Epithelial cell of proximal tubule (primary cell): ENCODE results near the gene CRB1. TPM values are rescaled to one million over a fixed set of nuclear protein-coding genes. Genes with fewer than 3 reads are reported as not detected.

ENCODE experiments used
- DNase-seq: peaks from one replicate; pipeline ENCODE4 v3.0.0-alpha.2; 2011; ENCODE audit warnings: low read depth
- H3K4me3 ChIP-seq: 2 replicates; pipeline ENCODE4 v1.5.1; 2011; ENCODE audit warnings: low read depth, mild to moderate bottlenecking, low read length
- total RNA-seq: library from RNA; depleted of rRNA; stranded (reverse); fragments of >200 nt; gene quantifications from 2 replicates; pipeline ENCODE4 v1.2.3, GENCODE V29; 2015
- TF ChIP-seq, protein P1 (sequence below): conservative IDR thresholded peaks from 2 replicates; pipeline ENCODE4 v1.5.1; 2012; ENCODE audit warnings: low read depth, mild to moderate bottlenecking, low read length

CRB1 gene
- total RNA-seq, 1 donor from 2014 or later = 0.06 TPM

DNA sequence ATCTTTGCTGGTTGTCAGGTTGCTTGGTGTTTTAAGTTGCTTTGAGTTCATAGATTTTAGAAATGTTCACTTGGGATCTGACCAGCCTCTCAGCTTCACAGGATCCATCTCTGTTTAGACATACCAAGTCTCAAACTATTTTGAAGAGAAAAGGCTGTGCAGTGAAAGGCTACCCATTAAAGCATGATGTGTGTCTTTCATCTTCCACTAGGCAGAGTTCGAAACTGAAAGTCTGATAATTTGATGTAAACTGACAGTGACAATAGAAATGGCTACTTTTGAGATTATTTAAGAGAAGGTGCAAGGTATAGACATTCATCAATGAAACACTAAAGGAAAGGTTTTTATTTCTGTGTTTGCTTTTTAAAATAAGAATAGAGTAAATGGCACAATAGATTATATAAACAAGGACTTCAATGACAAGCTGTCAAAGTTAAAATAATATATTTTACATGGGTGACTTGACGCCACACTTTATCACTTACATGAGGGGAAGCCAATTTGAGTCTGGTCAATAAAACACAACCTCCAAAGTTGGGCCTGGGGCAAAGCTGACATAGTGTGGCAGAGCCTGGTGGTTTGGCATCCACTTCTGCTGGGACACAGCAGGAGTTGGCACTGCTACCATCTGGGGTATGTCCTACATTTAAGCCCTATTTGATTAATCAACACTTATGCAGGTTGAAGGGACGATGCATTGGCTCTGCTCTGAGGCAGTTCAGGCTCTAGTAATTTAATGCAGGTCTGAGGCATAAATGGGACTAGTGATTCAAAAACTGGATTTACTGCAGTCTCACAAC, 197.7 kb downstream of the CRB1 start:
- TF ChIP-seq, protein P1, sequence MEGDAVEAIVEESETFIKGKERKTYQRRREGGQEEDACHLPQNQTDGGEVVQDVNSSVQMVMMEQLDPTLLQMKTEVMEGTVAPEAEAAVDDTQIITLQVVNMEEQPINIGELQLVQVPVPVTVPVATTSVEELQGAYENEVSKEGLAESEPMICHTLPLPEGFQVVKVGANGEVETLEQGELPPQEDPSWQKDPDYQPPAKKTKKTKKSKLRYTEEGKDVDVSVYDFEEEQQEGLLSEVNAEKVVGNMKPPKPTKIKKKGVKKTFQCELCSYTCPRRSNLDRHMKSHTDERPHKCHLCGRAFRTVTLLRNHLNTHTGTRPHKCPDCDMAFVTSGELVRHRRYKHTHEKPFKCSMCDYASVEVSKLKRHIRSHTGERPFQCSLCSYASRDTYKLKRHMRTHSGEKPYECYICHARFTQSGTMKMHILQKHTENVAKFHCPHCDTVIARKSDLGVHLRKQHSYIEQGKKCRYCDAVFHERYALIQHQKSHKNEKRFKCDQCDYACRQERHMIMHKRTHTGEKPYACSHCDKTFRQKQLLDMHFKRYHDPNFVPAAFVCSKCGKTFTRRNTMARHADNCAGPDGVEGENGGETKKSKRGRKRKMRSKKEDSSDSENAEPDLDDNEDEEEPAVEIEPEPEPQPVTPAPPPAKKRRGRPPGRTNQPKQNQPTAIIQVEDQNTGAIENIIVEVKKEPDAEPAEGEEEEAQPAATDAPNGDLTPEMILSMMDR = no peak
- no peak overlapping the region for H3K4me3 ChIP-seq
- DNase-seq = no peak

DNA sequence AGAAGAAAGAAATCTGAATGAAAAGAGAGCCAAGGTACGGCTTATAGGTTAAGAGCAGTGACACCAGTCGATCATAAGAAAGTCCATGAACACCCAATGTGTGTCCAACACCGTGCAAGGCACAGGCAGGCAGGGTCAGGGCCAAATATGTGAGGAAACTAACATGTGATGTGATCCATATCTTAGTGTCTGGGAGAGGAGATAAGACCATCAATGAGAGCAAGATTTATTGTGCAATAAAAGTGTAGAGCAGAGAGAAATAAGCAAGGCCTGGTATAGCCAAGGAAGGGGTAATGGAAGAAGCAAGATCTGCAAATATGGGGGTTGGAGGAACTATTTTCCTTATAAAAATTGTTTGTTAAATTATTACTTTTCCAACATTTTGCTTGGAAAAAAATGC, 198.8 kb downstream of the CRB1 start:
- H3K4me3 ChIP-seq = no peak overlapping the region
- TF ChIP-seq, protein P1 = no peak
- DNase-seq = no peak

DNA sequence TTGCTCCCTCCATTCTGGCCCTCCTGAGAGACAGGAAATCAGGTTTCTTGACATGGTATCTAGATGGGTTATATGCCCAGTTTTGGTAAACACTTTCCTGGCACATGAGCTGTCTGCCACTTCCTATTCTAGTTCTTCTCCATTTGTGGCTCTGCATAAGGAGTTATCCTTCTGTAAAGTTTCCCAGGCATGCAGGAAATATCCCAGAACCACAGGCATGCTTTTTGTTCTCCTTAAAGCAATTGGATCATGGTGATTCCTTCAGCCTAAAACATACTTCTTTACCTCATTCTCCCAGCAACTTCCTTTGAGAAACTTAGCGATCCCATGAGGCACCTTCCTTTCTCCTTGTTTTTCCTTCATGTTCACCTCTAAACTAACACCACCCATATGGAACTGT, 199.8 kb downstream of the CRB1 start:
- TF ChIP-seq, protein P1 = no peak
- H3K4me3 ChIP-seq = no peak overlapping the region
- no peak for DNase-seq

DNA sequence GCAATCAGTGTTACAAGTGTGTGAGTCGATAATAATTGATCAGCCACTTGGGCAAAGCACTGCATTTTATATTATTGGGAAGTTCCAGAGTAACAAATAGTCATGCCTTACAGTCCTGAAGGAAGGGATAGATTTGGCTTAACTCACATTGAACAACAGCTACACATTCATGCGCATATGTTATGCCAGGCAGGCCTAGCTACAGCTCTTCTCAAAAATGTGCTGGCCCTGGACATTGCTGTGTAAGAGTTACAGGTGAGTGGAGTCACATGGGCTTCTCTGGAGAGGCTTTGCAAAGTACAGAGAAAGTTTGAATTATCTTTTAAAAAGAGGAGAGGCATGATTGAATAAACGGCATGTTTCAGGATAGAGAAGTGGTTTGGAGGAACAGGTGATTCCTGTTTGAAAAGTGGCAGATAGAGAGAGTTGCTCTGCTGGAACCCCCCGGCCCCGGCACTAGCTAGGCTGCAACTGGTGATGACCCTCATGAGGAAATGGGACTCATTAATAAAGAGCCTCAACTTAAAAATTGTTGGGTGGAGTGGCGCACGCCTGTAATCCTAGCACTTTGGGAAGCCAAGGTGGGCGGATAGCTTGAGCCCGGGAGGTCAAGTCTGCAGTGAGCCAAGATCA, 200.6 kb downstream of the CRB1 start:
- DNase-seq = no peak
- TF ChIP-seq, protein P1 = no peak
- H3K4me3 ChIP-seq = no peak overlapping the region

DNA sequence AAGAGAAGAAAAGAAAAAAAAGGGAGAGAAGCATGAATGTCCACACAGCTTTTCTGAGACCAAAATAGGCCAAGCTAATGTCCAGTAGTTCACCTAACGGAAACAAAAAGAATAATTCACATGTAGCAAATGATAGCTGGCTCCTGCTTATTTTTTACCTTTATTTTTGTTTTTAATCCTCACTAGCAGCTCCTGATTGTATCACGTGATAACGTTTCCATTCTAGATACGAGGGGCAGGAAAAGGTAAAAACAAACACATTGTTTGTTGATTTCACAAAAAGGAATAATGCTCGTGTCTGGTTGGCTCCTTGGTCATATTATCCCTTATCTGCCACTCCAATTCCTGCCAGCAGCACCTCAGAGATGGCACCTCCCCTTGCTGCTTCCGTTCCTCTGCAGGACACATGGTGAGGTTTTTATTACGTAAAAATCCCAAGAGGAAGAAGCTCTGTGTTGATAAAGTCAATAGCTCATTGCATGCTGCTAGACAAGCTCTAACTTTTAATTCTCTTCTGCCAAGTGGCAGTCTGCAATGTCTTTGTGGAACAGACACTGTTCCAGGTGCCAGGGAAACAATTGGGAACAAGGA, 201.7 kb downstream of the CRB1 start:
- no peak for DNase-seq
- H3K4me3 ChIP-seq = no peak overlapping the region
- TF ChIP-seq, protein P1 = no peak

DNA sequence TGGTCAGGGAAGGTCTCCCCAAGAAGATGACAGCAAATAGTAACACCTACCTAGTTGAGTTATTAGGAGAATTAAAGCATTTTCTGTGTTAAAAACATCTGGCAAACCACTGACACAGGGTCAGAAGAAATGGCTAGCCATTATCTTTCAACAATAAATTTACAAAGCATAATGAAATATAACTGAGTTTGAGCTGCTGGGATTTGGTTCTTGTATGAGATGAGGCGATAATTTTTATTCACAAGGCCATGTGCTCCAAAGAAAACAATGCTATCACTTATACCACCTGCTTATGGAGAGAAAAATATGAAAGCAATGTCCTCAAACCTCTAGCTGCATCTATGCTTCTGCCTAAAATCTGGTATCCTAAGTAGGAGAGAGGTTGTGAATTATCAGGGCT, 202.3 kb downstream of the CRB1 start:
- H3K4me3 ChIP-seq = no peak overlapping the region
- TF ChIP-seq, protein P1 = no peak
- DNase-seq = no peak
